Fibroblast of mammary gland (primary cell): ENCODE measurements around the gene SEMA4A.
A peak's percentile ranks its signal among the peaks of the same experiment; 100 is the strongest.
"Not testable (repeated sequence)": the region's sequence is repeated elsewhere in the genome, so short reads cannot be mapped to it uniquely, and the experiment has no call there.

Experiments
- DNase-seq: peaks from one replicate; pipeline ENCODE4 v3.0.0-alpha.2; 2010; ENCODE audit warnings: low read depth
- H3K4me3 ChIP-seq: 2 replicates; pipeline ENCODE4 v1.5.1; 2011; ENCODE audit warnings: low read depth, mild to moderate bottlenecking, low read length, moderate library complexity; ENCODE audit not compliant: control insufficient read depth
- TF ChIP-seq, protein P1 (sequence below): conservative IDR thresholded peaks from 2 replicates; pipeline ENCODE4 v1.5.1; 2011; ENCODE audit warnings: low read depth, low read length, inconsistent platforms; ENCODE audit not compliant: control insufficient read depth, insufficient read depth

The SEMA4A gene

DNA sequence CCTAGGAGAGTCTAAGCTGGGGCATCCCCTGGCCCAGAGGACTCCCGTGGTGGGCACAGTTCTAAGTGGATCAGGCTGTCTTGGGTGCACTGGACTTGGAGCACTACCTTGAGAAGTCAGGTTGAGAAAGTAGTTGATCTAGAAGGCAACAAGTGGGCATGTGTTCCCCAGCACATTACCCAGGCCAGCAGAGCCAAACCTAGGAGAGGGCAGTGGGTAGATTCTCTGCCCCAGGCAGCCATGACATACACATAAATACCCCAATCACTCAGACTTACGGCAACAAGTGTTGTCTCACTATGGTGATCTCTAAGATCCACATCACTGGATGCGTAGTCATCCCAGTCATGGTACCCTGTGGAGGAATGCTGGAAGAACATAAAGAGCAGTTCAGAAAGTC is 57.9 kb downstream of the SEMA4A start:
- DNase-seq: no peak
- TF ChIP-seq, protein P1, sequence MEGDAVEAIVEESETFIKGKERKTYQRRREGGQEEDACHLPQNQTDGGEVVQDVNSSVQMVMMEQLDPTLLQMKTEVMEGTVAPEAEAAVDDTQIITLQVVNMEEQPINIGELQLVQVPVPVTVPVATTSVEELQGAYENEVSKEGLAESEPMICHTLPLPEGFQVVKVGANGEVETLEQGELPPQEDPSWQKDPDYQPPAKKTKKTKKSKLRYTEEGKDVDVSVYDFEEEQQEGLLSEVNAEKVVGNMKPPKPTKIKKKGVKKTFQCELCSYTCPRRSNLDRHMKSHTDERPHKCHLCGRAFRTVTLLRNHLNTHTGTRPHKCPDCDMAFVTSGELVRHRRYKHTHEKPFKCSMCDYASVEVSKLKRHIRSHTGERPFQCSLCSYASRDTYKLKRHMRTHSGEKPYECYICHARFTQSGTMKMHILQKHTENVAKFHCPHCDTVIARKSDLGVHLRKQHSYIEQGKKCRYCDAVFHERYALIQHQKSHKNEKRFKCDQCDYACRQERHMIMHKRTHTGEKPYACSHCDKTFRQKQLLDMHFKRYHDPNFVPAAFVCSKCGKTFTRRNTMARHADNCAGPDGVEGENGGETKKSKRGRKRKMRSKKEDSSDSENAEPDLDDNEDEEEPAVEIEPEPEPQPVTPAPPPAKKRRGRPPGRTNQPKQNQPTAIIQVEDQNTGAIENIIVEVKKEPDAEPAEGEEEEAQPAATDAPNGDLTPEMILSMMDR: no peak
- no peak overlapping the region for H3K4me3 ChIP-seq

DNA sequence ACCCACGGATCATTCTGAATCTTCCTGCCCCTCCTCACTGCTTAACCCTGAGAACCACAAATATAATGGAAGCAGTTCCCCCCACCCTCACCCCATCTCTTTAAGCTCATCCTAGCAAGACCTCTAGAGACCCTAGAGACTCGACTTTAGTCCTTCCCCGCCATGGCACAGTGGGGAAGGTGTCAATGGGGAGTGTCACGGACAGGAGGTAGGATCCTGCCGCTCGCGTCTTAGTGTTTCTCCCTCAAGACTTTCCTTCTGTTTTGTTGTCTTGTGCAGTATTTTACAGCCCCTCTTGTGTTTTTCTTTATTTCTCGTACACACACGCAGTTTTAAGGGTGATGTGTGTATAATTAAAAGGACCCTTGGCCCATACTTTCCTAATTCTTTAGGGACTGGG is 58.7 kb downstream of the SEMA4A start:
- peak overlapping the region; percentile 94 for H3K4me3 ChIP-seq
- TF ChIP-seq, protein P1: no peak

DNA sequence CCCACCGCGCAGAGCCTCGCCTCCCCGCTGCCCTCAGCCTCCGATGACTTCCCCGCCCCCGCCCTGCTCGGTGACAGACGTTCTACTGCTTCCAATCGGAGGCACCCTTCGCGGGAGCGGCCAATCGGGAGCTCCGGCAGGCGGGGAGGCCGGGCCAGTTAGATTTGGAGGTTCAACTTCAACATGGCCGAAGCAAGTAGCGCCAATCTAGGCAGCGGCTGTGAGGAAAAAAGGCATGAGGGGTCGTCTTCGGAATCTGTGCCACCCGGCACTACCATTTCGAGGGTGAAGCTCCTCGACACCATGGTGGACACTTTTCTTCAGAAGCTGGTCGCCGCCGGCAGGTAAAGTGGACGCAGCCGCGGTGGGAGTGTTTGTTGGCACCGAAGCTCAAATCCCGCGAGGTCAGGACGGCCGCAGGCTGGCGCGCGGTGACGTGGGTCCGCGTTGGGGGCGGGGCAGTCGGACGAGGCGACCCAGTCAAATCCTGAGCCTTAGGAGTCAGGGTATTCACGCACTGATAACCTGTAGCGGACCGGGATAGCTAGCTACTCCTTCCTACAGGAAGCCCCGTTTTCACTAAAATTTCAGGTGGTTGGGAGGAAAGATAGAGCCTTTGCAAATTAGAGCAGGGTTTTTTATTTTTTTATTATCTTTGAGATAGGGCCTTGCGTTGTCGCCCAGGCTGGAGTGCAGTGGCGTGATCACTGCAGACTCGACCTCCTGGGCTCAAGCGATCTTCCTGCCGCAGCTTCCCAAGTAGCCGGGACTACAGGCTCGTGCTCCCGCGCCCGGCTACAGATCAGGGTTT is 59.7 kb downstream of the SEMA4A start, which contains the start of gene PMF1:
Gene PMF1 (plus strand): TSS at position 175 of the 811 bp plus-strand sequence. CDS start 9 bp downstream, at position 184.
- DNase-seq: peak; percentile 94
- TF ChIP-seq, protein P1: no peak
- peak within 1 kb of the TSS; percentile 94 for H3K4me3 ChIP-seq

More for the DNA sequence above, 58.7 kb downstream of the SEMA4A start:
- no peak for DNase-seq

DNA sequence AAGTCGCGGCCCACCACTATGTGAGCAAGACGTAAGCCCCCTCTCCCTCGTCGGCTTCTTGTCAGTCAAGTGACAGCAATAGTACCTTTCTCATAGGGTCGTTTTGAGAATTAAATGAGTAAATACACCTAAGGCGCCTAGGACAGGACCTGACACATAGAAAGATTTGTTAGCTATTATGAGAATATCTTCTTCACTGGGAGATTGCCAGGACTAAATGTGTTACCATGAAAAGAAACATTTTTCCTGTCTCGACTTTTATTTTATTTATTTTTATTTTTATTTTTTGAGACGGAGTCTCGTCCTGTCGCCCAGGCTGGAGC is 60.2 kb downstream of the SEMA4A start:
- H3K4me3 ChIP-seq: peak overlapping the region; percentile 94
- TF ChIP-seq, protein P1: no peak
- DNase-seq: no peak

DNA sequence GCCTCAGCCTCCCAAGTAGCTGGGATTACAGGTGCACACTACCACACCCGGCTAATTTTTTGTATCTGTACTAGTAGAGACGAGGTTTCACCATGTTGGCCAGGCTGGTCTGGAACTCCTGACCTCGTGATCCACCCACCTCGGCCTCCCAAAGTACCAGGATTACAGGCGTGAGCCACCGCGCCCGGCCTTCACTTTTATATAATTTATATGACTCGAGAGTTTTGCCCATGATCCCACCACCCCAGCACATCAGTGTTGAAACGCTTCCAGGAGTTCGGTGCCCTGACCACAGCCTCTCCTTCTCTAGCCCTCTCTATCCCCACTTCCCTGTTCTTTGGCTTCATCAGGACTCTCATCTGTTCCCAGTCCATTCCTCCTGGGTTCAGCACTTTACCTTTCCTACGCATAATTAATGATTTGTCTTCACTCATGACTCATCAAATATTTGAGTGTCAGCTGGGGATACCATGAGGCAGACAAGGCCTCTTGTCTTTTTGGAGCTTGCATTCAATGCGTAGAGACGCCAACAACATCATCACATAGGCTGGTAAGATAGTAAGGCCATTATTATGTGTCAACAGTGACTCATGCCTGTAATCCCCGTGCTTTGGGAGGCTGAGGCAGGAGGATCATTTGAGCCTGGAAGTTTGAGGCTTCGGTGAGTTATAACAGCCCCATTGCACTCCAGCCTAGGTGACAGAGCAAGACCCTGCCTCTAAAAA is 60.8 kb downstream of the SEMA4A start:
- TF ChIP-seq, protein P1: no peak
- DNase-seq: peak; percentile 90
- H3K4me3 ChIP-seq: peak overlapping the region; percentile 94

DNA sequence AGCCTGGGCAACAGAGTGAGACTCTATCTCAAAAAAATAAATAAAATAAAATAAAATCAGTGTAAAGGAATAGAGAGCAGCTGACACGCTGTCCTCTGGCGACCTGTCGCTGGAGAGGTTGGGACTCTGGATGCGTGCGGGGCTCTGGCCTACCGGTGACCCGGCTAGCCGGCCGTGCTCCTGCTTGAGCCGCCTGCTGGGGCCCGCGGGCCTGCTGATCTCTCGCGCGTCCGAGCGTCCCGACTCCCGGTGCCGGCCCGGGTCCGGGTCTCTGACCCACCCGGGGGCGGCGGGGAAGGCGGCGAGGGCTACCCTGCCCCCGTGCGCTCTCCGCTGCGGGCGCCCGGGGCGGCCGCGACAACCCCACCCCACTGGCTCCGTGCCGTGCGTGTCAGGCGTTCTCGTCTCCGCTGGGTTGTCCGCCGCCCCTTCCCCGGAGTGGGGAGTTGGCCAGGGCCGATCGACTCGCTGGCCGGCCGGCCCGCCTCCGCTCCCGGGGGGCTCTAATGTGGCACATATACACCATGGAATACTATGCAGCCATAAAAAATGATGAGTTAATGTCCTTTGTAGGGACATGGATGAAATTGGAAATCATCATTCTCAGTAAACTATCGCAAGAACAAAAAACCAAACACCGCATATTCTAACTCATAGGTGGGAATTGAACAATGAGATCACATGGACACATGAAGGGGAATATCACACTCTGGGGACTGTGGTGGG is 63.1 kb downstream of the SEMA4A start:
- not testable (repeated sequence) for DNase-seq, H3K4me3 ChIP-seq
